Activated CD4-positive, CD25-positive, alpha-beta regulatory T cell treated with anti-CD3 and anti-CD28 coated beads, Interleukin-2, amount 50 U/mL, for 24 hours (primary cell): ENCODE measurements around the gene MYO1D.
"Not testable (repeated sequence)": the region's sequence is repeated elsewhere in the genome, so short reads cannot be mapped to it uniquely, and the experiment has no call there.

Experiments
- ATAC-seq, 2 donors: fragments of 150-1000 bp; cut with Tn5 transposase; one replicate each; pipeline ENCODE4 v1.10.0; 2021; ENCODE audit warnings: mild to moderate bottlenecking in 1 of 2, moderate library complexity in 1 of 2

Gene MYO1D

GRCh38 chr17:32854207-32854606, 22.7 kb downstream of the MYO1D start:
- ATAC-seq = no peak

GRCh38 chr17:32852811-32853210, 24.1 kb downstream of the MYO1D start:
- ATAC-seq = no peak

GRCh38 chr17:32849879-32850278, 27.0 kb downstream of the MYO1D start:
- ATAC-seq = no peak

GRCh38 chr17:32847977-32848376, 28.9 kb downstream of the MYO1D start:
- ATAC-seq = no peak

GRCh38 chr17:32846143-32846542, 30.8 kb downstream of the MYO1D start:
- ATAC-seq = no peak

GRCh38 chr17:32840241-32840640, 36.7 kb downstream of the MYO1D start:
- no peak for ATAC-seq

GRCh38 chr17:32836527-32836926, 40.4 kb downstream of the MYO1D start:
- ATAC-seq = no peak

GRCh38 chr17:32835291-32835761, 41.6 kb downstream of the MYO1D start:
- no peak for ATAC-seq

GRCh38 chr17:32834104-32834503, 42.8 kb downstream of the MYO1D start:
- ATAC-seq = no peak

- no peak for ATAC-seq
Measured at GRCh38 chr17:32833526-32833925, 43.4 kb downstream of the MYO1D start.

- no peak for ATAC-seq
Measured at GRCh38 chr17:32833076-32833475, 43.8 kb downstream of the MYO1D start.

GRCh38 chr17:32831627-32832243, 45.2 kb downstream of the MYO1D start:
- ATAC-seq = no peak

GRCh38 chr17:32831223-32831622, 45.7 kb downstream of the MYO1D start:
- peak in 1 of 2 donors; percentile 24 for ATAC-seq

GRCh38 chr17:32828822-32829221, 48.1 kb downstream of the MYO1D start:
- ATAC-seq = no peak

- no peak for ATAC-seq
Measured at GRCh38 chr17:32827227-32827626, 49.7 kb downstream of the MYO1D start.

GRCh38 chr17:32826076-32826475, 50.8 kb downstream of the MYO1D start:
- no peak for ATAC-seq

- no peak for ATAC-seq
Measured at GRCh38 chr17:32824334-32824733, 52.6 kb downstream of the MYO1D start.

GRCh38 chr17:32822996-32823395, 53.9 kb downstream of the MYO1D start:
- no peak for ATAC-seq

- ATAC-seq = not testable (repeated sequence)
Measured at GRCh38 chr17:32821987-32822934, 54.7 kb downstream of the MYO1D start.

- ATAC-seq = no peak
Measured at GRCh38 chr17:32820440-32820839, 56.5 kb downstream of the MYO1D start.

- no peak for ATAC-seq
Measured at GRCh38 chr17:32819787-32820186, 57.1 kb downstream of the MYO1D start.

- no peak for ATAC-seq
Measured at GRCh38 chr17:32819035-32819434, 57.9 kb downstream of the MYO1D start.

- ATAC-seq = no peak
Measured at GRCh38 chr17:32815460-32815859, 61.5 kb downstream of the MYO1D start.

- ATAC-seq = no peak
Measured at GRCh38 chr17:32814836-32815235, 62.1 kb downstream of the MYO1D start.
